ENCODE results near the gene POLR2E. TPM values are rescaled to one million over a fixed set of nuclear protein-coding genes. Genes with fewer than 3 reads are reported as not detected.
A peak's percentile ranks its signal among the peaks of the same experiment; 100 is the strongest.

POLR2E gene
- total and polyA plus RNA-seq, 2 of the 13 experiments (the other 11 are each of a cell fraction or from before 2014, with no cell fraction given): 140 to 272 TPM

DNA sequence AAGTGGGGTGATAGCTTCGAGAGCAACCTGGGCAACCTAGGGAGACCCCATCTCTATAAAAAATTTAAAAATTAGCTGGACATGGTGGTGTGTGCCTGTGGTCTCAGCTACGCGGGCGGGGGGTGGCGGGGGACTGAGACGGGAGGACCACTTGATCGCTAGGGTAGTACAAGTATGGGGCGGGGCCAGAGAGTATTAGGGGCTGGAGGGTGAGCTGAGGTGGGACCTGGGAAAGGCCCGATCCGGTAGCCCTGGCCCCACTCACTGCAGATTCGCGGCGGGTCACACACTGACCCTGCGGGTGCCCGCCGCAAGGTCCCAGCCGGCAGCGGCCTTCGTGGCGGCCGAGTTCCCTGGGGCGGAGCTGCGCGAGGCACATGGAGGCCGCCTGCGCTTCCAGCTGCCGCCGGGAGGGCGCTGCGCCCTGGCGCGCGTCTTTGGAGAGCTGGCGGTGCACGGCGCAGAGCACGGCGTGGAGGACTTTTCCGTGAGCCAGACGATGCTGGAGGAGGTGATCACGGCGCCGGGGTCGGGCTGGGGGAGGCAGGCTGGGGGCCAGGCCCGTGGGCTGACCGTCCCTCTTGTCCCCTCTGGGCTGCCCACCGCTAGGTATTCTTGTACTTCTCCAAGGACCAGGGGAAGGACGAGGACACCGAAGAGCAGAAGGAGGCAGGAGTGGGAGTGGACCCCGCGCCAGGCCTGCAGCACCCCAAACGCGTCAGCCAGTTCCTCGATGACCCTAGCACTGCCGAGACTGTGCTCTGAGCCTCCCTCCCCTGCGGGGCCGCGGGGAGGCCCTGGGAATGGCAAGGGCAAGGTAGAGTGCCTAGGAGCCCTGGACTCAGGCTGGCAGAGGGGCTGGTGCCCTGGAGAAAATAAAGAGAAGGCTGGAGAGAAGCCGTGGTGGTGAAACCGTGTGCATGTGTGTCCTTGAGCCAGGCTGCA lies 30.2 kb downstream of the POLR2E start (continued):
- TF ChIP-seq, protein P1, sequence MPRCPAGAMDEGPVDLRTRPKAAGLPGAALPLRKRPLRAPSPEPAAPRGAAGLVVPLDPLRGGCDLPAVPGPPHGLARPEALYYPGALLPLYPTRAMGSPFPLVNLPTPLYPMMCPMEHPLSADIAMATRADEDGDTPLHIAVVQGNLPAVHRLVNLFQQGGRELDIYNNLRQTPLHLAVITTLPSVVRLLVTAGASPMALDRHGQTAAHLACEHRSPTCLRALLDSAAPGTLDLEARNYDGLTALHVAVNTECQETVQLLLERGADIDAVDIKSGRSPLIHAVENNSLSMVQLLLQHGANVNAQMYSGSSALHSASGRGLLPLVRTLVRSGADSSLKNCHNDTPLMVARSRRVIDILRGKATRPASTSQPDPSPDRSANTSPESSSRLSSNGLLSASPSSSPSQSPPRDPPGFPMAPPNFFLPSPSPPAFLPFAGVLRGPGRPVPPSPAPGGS (CRISPR knock-in tag; IDR thresholded peaks at IDR 0.05): peak; percentile 72
- TF ChIP-seq ZNF274 (CRISPR knock-in tag; IDR thresholded peaks at IDR 0.05) (peak; percentile 41; the same call in 1 of the 2 replicates), ZSCAN9 (CRISPR knock-in tag; IDR thresholded peaks at IDR 0.05; ENCODE audit: borderline replicate concordance) (0 out of 2 replicates have a peak, but pooled peaks have one; percentile 38), STAG1 (CRISPR knock-in tag; IDR thresholded peaks at IDR 0.05) (peak; percentile 54), CCAR2 (optimal IDR thresholded peaks at IDR 0.05; ENCODE audit: low read depth, low read length) (no peak), ZNF614 (CRISPR knock-in tag; IDR thresholded peaks at IDR 0.05; ENCODE audit: borderline replicate concordance) (no peak), GZF1 (CRISPR knock-in tag; IDR thresholded peaks at IDR 0.05) (no peak), HDAC1 (CRISPR knock-in tag; IDR thresholded peaks at IDR 0.05) (peak; percentile 62; the same call in 1 of the 2 replicates), PCBP2 (optimal IDR thresholded peaks at IDR 0.05; ENCODE audit: low read depth, low read length, poor library complexity, severe bottlenecking) (no peak), MIER3 (CRISPR knock-in tag; IDR thresholded peaks at IDR 0.05; ENCODE audit: borderline replicate concordance) (peak; percentile 14; the same call in 1 of the 2 replicates), KDM2A (CRISPR knock-in tag; IDR thresholded peaks at IDR 0.05; ENCODE audit: borderline replicate concordance, low read depth) (peak; percentile 81), IRF2 (CRISPR knock-in tag; IDR thresholded peaks at IDR 0.05) (peak; percentile 55; the same call in 1 of the 2 replicates), ARNT2 (CRISPR knock-in tag; IDR thresholded peaks at IDR 0.05; ENCODE audit: low read depth) (peak; percentile 35; the same call in 1 of the 2 replicates), ZNF260 (CRISPR knock-in tag; IDR thresholded peaks at IDR 0.05; ENCODE audit: borderline replicate concordance, low read depth) (no peak), MYNN (CRISPR knock-in tag; IDR thresholded peaks at IDR 0.05; ENCODE audit: low read depth) (no peak), HOXA3 (CRISPR knock-in tag; IDR thresholded peaks at IDR 0.05) (peak; percentile 75), ZNF709 (CRISPR knock-in tag; IDR thresholded peaks at IDR 0.05) (0 out of 2 replicates have a peak, but pooled peaks have one; percentile 39), ZSCAN29 (CRISPR knock-in tag; conservative IDR thresholded peaks at IDR 0.05) (no peak), RNF219 (CRISPR knock-in tag; IDR thresholded peaks at IDR 0.05) (no peak), NFIB (CRISPR knock-in tag; IDR thresholded peaks at IDR 0.05; ENCODE audit: borderline replicate concordance) (no peak), ELF3 (CRISPR knock-in tag; IDR thresholded peaks at IDR 0.05) (0 out of 2 replicates have a peak, but pooled peaks have one; percentile 16)
- TF ChIP-seq, protein P2, sequence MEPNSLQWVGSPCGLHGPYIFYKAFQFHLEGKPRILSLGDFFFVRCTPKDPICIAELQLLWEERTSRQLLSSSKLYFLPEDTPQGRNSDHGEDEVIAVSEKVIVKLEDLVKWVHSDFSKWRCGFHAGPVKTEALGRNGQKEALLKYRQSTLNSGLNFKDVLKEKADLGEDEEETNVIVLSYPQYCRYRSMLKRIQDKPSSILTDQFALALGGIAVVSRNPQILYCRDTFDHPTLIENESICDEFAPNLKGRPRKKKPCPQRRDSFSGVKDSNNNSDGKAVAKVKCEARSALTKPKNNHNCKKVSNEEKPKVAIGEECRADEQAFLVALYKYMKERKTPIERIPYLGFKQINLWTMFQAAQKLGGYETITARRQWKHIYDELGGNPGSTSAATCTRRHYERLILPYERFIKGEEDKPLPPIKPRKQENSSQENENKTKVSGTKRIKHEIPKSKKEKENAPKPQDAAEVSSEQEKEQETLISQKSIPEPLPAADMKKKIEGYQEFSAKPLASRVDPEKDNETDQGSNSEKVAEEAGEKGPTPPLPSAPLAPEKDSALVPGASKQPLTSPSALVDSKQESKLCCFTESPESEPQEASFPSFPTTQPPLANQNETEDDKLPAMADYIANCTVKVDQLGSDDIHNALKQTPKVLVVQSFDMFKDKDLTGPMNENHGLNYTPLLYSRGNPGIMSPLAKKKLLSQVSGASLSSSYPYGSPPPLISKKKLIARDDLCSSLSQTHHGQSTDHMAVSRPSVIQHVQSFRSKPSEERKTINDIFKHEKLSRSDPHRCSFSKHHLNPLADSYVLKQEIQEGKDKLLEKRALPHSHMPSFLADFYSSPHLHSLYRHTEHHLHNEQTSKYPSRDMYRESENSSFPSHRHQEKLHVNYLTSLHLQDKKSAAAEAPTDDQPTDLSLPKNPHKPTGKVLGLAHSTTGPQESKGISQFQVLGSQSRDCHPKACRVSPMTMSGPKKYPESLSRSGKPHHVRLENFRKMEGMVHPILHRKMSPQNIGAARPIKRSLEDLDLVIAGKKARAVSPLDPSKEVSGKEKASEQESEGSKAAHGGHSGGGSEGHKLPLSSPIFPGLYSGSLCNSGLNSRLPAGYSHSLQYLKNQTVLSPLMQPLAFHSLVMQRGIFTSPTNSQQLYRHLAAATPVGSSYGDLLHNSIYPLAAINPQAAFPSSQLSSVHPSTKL (CRISPR knock-in tag; IDR thresholded peaks at IDR 0.05): peak; percentile 37; the same call in 1 of the 2 replicates
